GM20431 (cell line): ENCODE measurements around the gene CDKN1B.

Experiments used
- in situ Hi-C: fragments of 300-500 bp; cut with MseI, MboI; formaldehyde crosslinking; loops from one replicate; pipeline ENCODE4 v1.15.0; 2020; ENCODE audit warnings: low sequenced_read_pairs; ENCODE audit not compliant: unreplicated experiment

Gene CDKN1B

GRCh38 chr12:12745576-12746211 lies 28.5 kb downstream of the CDKN1B start:
- in situ Hi-C loops, result no loop called here

GRCh38 chr12:12747278-12747677 lies 30.1 kb downstream of the CDKN1B start:
- in situ Hi-C loops, result no loop called here

GRCh38 chr12:12748044-12748443 lies 30.9 kb downstream of the CDKN1B start:
- in situ Hi-C loops, result no loop called here

GRCh38 chr12:12749433-12749832 lies 32.3 kb downstream of the CDKN1B start:
- in situ Hi-C loops, result no loop called here

GRCh38 chr12:12755923-12756322 lies 38.8 kb downstream of the CDKN1B start:
- in situ Hi-C loops, result no loop called here

- in situ Hi-C loops, result no loop called here
These were observed 40.0 kb downstream of the CDKN1B start for GRCh38 chr12:12757121-12757520.

GRCh38 chr12:12759234-12759915 lies 42.2 kb downstream of the CDKN1B start:
- in situ Hi-C loops, result no loop called here

GRCh38 chr12:12764824-12765223 lies 47.7 kb downstream of the CDKN1B start:
- in situ Hi-C loops, result no loop called here

- in situ Hi-C loops, result no loop called here
These were observed 53.1 kb downstream of the CDKN1B start for GRCh38 chr12:12770262-12770661.
